Measurements from ENCODE around the gene URGCP.
"Not testable (repeated sequence)": the region's sequence is repeated elsewhere in the genome, so short reads cannot be mapped to it uniquely, and the experiment has no call there.

The URGCP gene

GRCh38 chr7:43905956-43906330 is 453 bp downstream of the URGCP start:
- Histone ChIP-seq H3K79me1 (ENCODE audit: low read length) (peaks cover 6% of the 10 kb centered on the region), H3K79me2 (ENCODE audit: control insufficient read depth, insufficient read depth, low read length) (peaks cover 5% of the 10 kb centered on the region), H2BK5ac (ENCODE audit: low read length) (no peak overlapping the region), H3K36me3 (ENCODE audit: control insufficient read depth, insufficient read depth, low read length) (no peaks in the 10 kb centered on the region), H3K4me2 (ENCODE audit: low read length) (peak overlapping the region; percentile 81), H4K5ac (ENCODE audit: low read length) (no peak overlapping the region), H2BK15ac (replicated peaks; ENCODE audit: low read depth) (no peak overlapping the region), H3K4me1 (ENCODE audit: control insufficient read depth, low read depth, low read length) (no peaks in the 10 kb centered on the region), H2AK5ac (ENCODE audit: low read length) (no peak overlapping the region), H3K9ac (ENCODE audit: low read length) (peak overlapping the region; percentile 79), H3K18ac (ENCODE audit: low read length) (peak overlapping the region; percentile 98), H3K27me3 (ENCODE audit: insufficient read depth, low read length, poor library complexity) (no peaks in the 10 kb centered on the region), H3K4ac (ENCODE audit: low read depth, low read length) (peak overlapping the region; percentile 97), H3K56ac (ENCODE audit: low read length) (peak overlapping the region; percentile 86), H4K8ac (ENCODE audit: low read depth, low read length) (no peak overlapping the region), H2BK120ac (ENCODE audit: low read depth, low read length) (peak overlapping the region; percentile 83), H3K4me3 (ENCODE audit: low read length) (peak overlapping the region; percentile 67), H3K23ac (ENCODE audit: low read length) (no peak overlapping the region), H3K27ac (ENCODE audit: low read depth, low read length) (no peak overlapping the region)
- WGBS (ENCODE audit: extremely low coverage, insufficient coverage, low lambda C conversion rate), result no CpG with 5 or more reads among the region's 43 CpGs
- DNase-seq, result peak; percentile 64

GRCh38 chr7:43905209-43905946 is 1.0 kb downstream of the URGCP start:
- no peaks in the 10 kb centered on the region for H3K36me3 ChIP-seq (ENCODE audit: control insufficient read depth, insufficient read depth, low read length)
- no peak overlapping the region for H3K4me3 ChIP-seq (ENCODE audit: low read length)
- no peak overlapping the region for H3K27ac ChIP-seq (ENCODE audit: low read depth, low read length)
- no peak overlapping the region for H4K8ac ChIP-seq (ENCODE audit: low read depth, low read length)
- no peak overlapping the region for H4K5ac ChIP-seq (ENCODE audit: low read length)
- WGBS (ENCODE audit: extremely low coverage, insufficient coverage, low lambda C conversion rate), result no CpG with 5 or more reads among the region's 8 CpGs
- H3K4ac ChIP-seq (ENCODE audit: low read depth, low read length), result no peak overlapping the region
- no peak overlapping the region for H3K18ac ChIP-seq (ENCODE audit: low read length)
- no peaks in the 10 kb centered on the region for H3K27me3 ChIP-seq (ENCODE audit: insufficient read depth, low read length, poor library complexity)
- peak overlapping the region; percentile 79 for H3K9ac ChIP-seq (ENCODE audit: low read length)
- peak overlapping the region; percentile 4 for H3K56ac ChIP-seq (ENCODE audit: low read length)
- H3K23ac ChIP-seq (ENCODE audit: low read length), result no peak overlapping the region
- H2BK5ac ChIP-seq (ENCODE audit: low read length), result no peak overlapping the region
- H3K4me2 ChIP-seq (ENCODE audit: low read length), result peak overlapping the region; percentile 81
- H2AK5ac ChIP-seq (ENCODE audit: low read length), result no peak overlapping the region
- no peaks in the 10 kb centered on the region for H3K4me1 ChIP-seq (ENCODE audit: control insufficient read depth, low read depth, low read length)
- peaks cover 6% of the 10 kb centered on the region for H3K79me1 ChIP-seq (ENCODE audit: low read length)
- H3K79me2 ChIP-seq (ENCODE audit: control insufficient read depth, insufficient read depth, low read length), result peaks cover 5% of the 10 kb centered on the region
- peak; percentile 56 for DNase-seq
- no peak overlapping the region for H2BK15ac ChIP-seq (replicated peaks; ENCODE audit: low read depth)
- no peak overlapping the region for H2BK120ac ChIP-seq (ENCODE audit: low read depth, low read length)

- no peak overlapping the region for H3K4ac ChIP-seq (ENCODE audit: low read depth, low read length)
- DNase-seq, result no peak
- no CpG with 5 or more reads among the region's 5 CpGs for WGBS (ENCODE audit: extremely low coverage, insufficient coverage, low lambda C conversion rate)
Measured at GRCh38 chr7:43904533-43905208, 1.7 kb downstream of the URGCP start.

GRCh38 chr7:43902542-43903054 is 3.8 kb downstream of the URGCP start:
- H3K56ac ChIP-seq (ENCODE audit: low read length), result no peak overlapping the region
- H3K4ac ChIP-seq (ENCODE audit: low read depth, low read length), result no peak overlapping the region
- no peak overlapping the region for H3K9ac ChIP-seq (ENCODE audit: low read length)
- H3K23ac ChIP-seq (ENCODE audit: low read length), result no peak overlapping the region
- no peak overlapping the region for H3K4me2 ChIP-seq (ENCODE audit: low read length)
- no peaks in the 10 kb centered on the region for H3K36me3 ChIP-seq (ENCODE audit: control insufficient read depth, insufficient read depth, low read length)
- H3K27ac ChIP-seq (ENCODE audit: low read depth, low read length), result no peak overlapping the region
- WGBS (ENCODE audit: extremely low coverage, insufficient coverage, low lambda C conversion rate), result no CpG with 5 or more reads among the region's 5 CpGs
- H3K27me3 ChIP-seq (ENCODE audit: insufficient read depth, low read length, poor library complexity), result no peaks in the 10 kb centered on the region
- peaks cover 5% of the 10 kb centered on the region for H3K79me2 ChIP-seq (ENCODE audit: control insufficient read depth, insufficient read depth, low read length)
- no peak overlapping the region for H2BK5ac ChIP-seq (ENCODE audit: low read length)
- H3K4me1 ChIP-seq (ENCODE audit: control insufficient read depth, low read depth, low read length), result no peaks in the 10 kb centered on the region
- H4K5ac ChIP-seq (ENCODE audit: low read length), result no peak overlapping the region
- no peak overlapping the region for H4K8ac ChIP-seq (ENCODE audit: low read depth, low read length)
- no peak overlapping the region for H3K4me3 ChIP-seq (ENCODE audit: low read length)
- H2BK15ac ChIP-seq (replicated peaks; ENCODE audit: low read depth), result no peak overlapping the region
- H2BK120ac ChIP-seq (ENCODE audit: low read depth, low read length), result no peak overlapping the region
- no peak for DNase-seq
- H3K18ac ChIP-seq (ENCODE audit: low read length), result no peak overlapping the region
- no peak overlapping the region for H2AK5ac ChIP-seq (ENCODE audit: low read length)
- H3K79me1 ChIP-seq (ENCODE audit: low read length), result peaks cover 6% of the 10 kb centered on the region

More at GRCh38 chr7:43904533-43905208, 1.7 kb downstream of the URGCP start:
- Histone ChIP-seq H2AK5ac (ENCODE audit: low read length) (no peak overlapping the region), H3K36me3 (ENCODE audit: control insufficient read depth, insufficient read depth, low read length) (no peaks in the 10 kb centered on the region), H3K4me2 (ENCODE audit: low read length) (no peak overlapping the region), H2BK15ac (replicated peaks; ENCODE audit: low read depth) (no peak overlapping the region), H3K27ac (ENCODE audit: low read depth, low read length) (no peak overlapping the region), H2BK5ac (ENCODE audit: low read length) (no peak overlapping the region), H3K23ac (ENCODE audit: low read length) (peak overlapping the region; percentile 15), H3K79me2 (ENCODE audit: control insufficient read depth, insufficient read depth, low read length) (peaks cover 5% of the 10 kb centered on the region), H4K5ac (ENCODE audit: low read length) (no peak overlapping the region), H3K4me1 (ENCODE audit: control insufficient read depth, low read depth, low read length) (no peaks in the 10 kb centered on the region), H2BK120ac (ENCODE audit: low read depth, low read length) (no peak overlapping the region), H3K9ac (ENCODE audit: low read length) (no peak overlapping the region), H4K8ac (ENCODE audit: low read depth, low read length) (no peak overlapping the region), H3K79me1 (ENCODE audit: low read length) (peaks cover 6% of the 10 kb centered on the region), H3K18ac (ENCODE audit: low read length) (no peak overlapping the region), H3K4me3 (ENCODE audit: low read length) (no peak overlapping the region), H3K27me3 (ENCODE audit: insufficient read depth, low read length, poor library complexity) (no peaks in the 10 kb centered on the region), H3K56ac (ENCODE audit: low read length) (no peak overlapping the region)

- H3K36me3 ChIP-seq (ENCODE audit: control insufficient read depth, insufficient read depth, low read length); H3K79me1 ChIP-seq (ENCODE audit: low read length); H2BK5ac ChIP-seq (ENCODE audit: low read length); H4K8ac ChIP-seq (ENCODE audit: low read depth, low read length); H3K4me1 ChIP-seq (ENCODE audit: control insufficient read depth, low read depth, low read length); H3K9ac ChIP-seq (ENCODE audit: low read length); H2AK5ac ChIP-seq (ENCODE audit: low read length); DNase-seq; H3K27me3 ChIP-seq (ENCODE audit: insufficient read depth, low read length, poor library complexity); H3K23ac ChIP-seq (ENCODE audit: low read length); H2BK120ac ChIP-seq (ENCODE audit: low read depth, low read length); H3K18ac ChIP-seq (ENCODE audit: low read length); H2BK15ac ChIP-seq (replicated peaks; ENCODE audit: low read depth); H3K56ac ChIP-seq (ENCODE audit: low read length); H3K27ac ChIP-seq (ENCODE audit: low read depth, low read length); H3K4me3 ChIP-seq (ENCODE audit: low read length); H4K5ac ChIP-seq (ENCODE audit: low read length); H3K79me2 ChIP-seq (ENCODE audit: control insufficient read depth, insufficient read depth, low read length); H3K4me2 ChIP-seq (ENCODE audit: low read length); H3K4ac ChIP-seq (ENCODE audit: low read depth, low read length): not testable (repeated sequence)
- WGBS (ENCODE audit: extremely low coverage, insufficient coverage, low lambda C conversion rate), result no CpG with 5 or more reads among the region's 2 CpGs
Measured at GRCh38 chr7:43898571-43898970, 7.8 kb downstream of the URGCP start.

Measured in mesendoderm (in vitro differentiated cells).